Hypothalamus (tissue), 51 donors: ENCODE data around the gene PSMF1.
"Not testable (repeated sequence)": the region's sequence is repeated elsewhere in the genome, so short reads cannot be mapped to it uniquely, and the experiment has no call there.

Experiments
- DNase-seq, 51 donors: peaks; one replicate each; lab custom pipeline; 2025; lab: John Stamatoyannopoulos, UW

The PSMF1 gene

GRCh38 chr20:1122388-1123315 is 4.2 kb downstream of the PSMF1 start:
- peak in 2 of 51 donors; percentile 4 to 5 for DNase-seq

- DNase-seq = no peak
Observed at GRCh38 chr20:1123666-1124065, 5.3 kb downstream of the PSMF1 start.

GRCh38 chr20:1124421-1124820 is 6.0 kb downstream of the PSMF1 start:
- DNase-seq = no peak

- DNase-seq = no peak
Observed at GRCh38 chr20:1125277-1125676, 6.9 kb downstream of the PSMF1 start.

- DNase-seq = no peak
Observed at GRCh38 chr20:1127840-1128239, 9.4 kb downstream of the PSMF1 start.

- DNase-seq = no peak
Observed at GRCh38 chr20:1130058-1130694, 11.8 kb downstream of the PSMF1 start.

- DNase-seq = peak in 5 of 51 donors; percentile 3 to 11 (median 5)
Observed at GRCh38 chr20:1130847-1131246, 12.4 kb downstream of the PSMF1 start.

- DNase-seq = no peak
Observed at GRCh38 chr20:1131354-1131753, 13.0 kb downstream of the PSMF1 start.

GRCh38 chr20:1134355-1134754 is 16.0 kb downstream of the PSMF1 start:
- DNase-seq = no peak

GRCh38 chr20:1134836-1135235 is 16.4 kb downstream of the PSMF1 start:
- DNase-seq = no peak

- no peak for DNase-seq
Observed at GRCh38 chr20:1137236-1137635, 18.8 kb downstream of the PSMF1 start.

- DNase-seq = peak in 1 of 51 donors; percentile 6
Observed at GRCh38 chr20:1144401-1145172, 26.2 kb downstream of the PSMF1 start.

GRCh38 chr20:1146957-1147356 is 28.6 kb downstream of the PSMF1 start:
- DNase-seq = no peak

- not testable (repeated sequence) for DNase-seq
Observed at GRCh38 chr20:1149812-1150211, 31.4 kb downstream of the PSMF1 start.

- peak in 1 of 51 donors; percentile 8 for DNase-seq
Observed at GRCh38 chr20:1150218-1150617, 31.8 kb downstream of the PSMF1 start.

GRCh38 chr20:1150968-1151367 is 32.6 kb downstream of the PSMF1 start:
- DNase-seq = no peak

GRCh38 chr20:1154226-1154625 is 35.8 kb downstream of the PSMF1 start:
- no peak for DNase-seq

GRCh38 chr20:1154691-1155090 is 36.3 kb downstream of the PSMF1 start:
- no peak for DNase-seq

GRCh38 chr20:1155342-1155741 is 36.9 kb downstream of the PSMF1 start:
- no peak for DNase-seq

- DNase-seq = no peak
Observed at GRCh38 chr20:1160496-1160895, 42.1 kb downstream of the PSMF1 start.

- no peak for DNase-seq
Observed at GRCh38 chr20:1160991-1161390, 42.6 kb downstream of the PSMF1 start.
